ENCODE results near the gene PDILT.
"Not testable (repeated sequence)": the region's sequence is repeated elsewhere in the genome, so short reads cannot be mapped to it uniquely, and the experiment has no call there.

Gene PDILT

GRCh38 chr16:20320178-20320577 is 84.4 kb downstream of the PDILT start:
- DNase-seq: no peak

DNA sequence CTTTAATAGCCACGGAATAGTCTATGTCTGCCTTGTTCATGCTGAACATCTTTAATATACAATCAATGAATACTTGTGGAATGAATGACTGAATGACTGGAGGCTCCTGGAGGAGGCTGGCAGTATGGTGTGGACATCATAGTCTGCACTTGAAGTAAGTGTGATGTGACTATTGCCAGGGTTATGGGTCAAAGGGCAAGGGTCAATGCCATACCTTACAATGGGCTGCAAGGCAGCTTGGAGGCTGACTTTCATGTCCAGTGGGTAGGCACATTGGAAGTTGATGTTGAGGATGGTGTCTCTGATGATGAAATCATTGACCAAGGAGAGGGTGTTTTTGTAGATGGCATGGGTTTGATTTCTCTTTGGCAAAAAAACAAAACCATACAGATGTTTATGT is 85.1 kb downstream of the PDILT start:
- DNase-seq: no peak

DNA sequence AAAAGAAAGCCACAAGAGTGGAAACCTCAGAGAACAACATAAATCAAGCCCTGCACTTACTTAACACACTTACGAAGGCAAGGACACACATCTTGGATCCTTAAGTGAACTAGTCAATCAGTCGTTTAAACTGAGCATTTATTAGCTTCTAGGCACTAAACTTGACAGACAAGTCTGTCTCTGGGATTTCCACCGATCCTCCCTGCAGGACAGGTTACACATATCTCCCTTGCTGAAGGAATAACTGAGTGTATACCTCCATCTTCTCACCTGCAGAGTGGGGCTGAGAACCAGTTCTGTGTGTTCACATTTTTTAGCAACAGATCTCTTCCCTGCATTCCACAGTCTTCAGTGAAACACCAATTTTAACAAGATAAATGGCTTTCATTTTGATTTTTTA is 86.1 kb downstream of the PDILT start:
- no peak for DNase-seq

GRCh38 chr16:20318006-20318405 is 86.5 kb downstream of the PDILT start:
- no peak for DNase-seq

DNA sequence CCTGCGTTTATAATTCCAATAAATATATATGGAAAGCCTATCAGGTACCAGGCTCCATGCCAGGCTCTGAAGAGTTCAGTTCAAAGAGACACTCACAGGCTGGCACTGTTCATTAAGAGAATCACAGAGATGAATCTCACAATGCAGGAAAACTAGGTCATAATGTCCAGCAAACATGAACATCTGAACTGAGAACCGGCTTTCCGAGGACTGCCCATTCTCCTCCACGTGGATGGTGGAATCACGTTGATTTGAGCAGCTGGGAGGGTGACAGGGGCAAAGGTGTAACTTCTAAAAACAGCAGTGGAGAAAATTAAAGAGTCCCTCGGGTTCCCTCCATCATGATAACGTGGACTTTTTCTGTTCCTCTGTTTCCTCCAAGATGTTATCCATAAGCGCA is 87.4 kb downstream of the PDILT start:
- DNase-seq: no peak

DNA sequence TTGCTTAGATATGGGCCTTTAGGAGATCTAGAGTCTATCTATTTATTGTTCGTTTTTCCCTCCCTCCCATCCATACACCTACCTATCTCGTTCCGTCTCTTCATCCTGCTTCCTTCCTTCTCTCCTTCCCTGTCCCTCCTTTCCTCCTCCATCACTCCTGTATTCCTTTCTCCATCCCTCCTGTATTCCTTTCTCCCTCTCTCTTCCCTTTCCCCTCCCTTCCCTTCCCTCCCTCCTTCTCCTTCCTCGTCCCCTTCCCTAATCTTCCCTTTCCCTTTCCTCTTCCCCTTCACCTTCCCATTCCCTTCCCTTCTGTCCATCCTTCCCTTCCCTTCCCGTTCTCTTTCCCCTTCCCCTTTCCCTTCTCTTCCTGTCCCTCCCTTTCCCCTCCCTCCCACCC is 87.8 kb downstream of the PDILT start:
- no peak for DNase-seq

DNA sequence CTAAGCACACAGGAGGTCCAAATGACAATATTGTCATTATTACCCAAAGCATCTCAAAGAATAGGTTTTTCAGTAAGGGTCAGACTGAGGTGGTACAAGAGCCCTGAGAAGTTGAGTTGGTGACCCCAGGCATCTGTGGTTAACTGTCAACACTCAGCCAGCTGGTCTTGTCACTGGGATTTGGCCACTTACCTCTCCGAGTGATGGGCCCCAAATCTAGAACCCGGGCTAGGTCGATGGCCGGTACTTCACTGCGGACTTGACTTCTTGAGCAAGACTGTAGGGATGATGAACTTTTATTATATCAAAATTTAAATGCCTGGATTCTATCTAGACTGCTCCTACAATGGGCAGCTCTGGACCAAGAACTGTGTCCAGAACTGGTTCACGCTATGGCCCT is 88.8 kb downstream of the PDILT start:
- no peak for DNase-seq

GRCh38 chr16:20314575-20314974 is 90.0 kb downstream of the PDILT start:
- no peak for DNase-seq

DNA sequence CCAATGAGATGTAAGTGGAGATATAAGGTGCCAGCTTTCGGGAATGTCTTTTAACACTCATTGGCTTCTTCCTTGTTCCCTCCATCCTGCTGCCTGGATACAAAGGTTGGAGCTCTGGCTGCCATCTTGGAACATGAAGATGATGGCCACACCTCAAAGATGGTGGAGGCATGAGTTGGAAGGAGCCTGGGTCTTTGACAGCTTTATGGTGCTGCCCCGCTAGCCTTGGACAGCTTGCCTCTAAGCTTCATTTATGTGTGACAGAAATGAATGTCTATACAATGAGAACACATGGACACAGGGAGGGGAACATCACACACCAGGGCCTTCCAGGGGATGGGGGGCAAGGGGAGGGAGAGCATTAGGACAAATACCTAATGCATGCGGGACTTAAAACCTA is 90.8 kb downstream of the PDILT start:
- DNase-seq: no peak

GRCh38 chr16:20312536-20313095 is 91.9 kb downstream of the PDILT start:
- not testable (repeated sequence) for DNase-seq

- no peak for DNase-seq
Observed at GRCh38 chr16:20311548-20311947, 93.0 kb downstream of the PDILT start.

DNA sequence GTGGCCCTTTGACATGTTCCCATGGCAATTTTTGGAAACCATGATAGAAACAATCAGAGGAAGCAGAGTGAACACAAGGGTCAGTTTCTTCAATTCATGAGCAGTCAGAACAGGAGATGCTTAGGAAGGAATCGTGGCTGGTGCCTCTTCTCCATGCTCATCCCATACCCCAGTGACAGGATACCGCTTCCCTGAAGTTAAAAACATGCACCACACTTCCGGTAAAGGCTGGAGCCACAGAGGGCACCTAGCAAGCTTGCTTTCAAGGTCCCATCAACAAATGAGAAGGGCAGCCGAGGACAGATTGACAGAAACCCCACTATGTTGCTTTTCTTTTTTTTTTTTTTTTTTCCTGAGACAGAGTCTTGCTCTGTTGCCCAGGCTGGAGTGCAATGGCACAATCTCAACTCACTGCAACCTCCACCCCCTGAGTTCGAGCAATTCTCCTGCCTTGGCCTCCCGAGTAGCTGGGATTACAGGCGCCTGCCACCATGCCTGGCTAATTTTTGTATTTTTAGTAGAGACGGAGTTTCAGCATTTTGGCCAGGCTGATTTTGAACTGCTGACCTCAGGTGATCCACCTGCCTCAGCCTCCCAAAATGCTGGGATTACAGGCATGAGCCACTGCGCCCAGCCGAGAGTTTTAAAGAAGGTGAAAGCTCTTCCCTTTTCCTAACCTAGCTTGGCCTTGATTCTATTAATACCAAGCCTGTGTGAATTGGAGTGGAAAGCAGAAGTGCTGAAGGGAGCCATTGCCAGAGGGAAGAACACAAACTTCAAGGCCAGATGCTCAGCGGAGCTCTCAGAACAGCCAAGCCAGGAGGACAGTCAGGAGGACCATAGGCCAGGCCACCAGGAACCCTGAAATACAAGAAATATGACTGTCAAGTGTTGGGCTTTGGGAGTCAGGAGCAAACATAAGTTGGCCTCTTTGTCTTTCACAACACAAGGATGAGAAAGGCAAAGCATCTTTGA is 93.8 kb downstream of the PDILT start:
- DNase-seq: no peak

- DNase-seq: no peak
Observed at GRCh38 chr16:20309786-20310185, 94.8 kb downstream of the PDILT start.

Measured in stimulated activated CD4-positive, alpha-beta T cell treated with anti-CD3 and anti-CD28 coated beads, Interleukin-4, amount 100 ng/mL, for 4 hours (primary cell).